PC-9 (cell line): ENCODE data around the gene TOMM20. TPM values are rescaled to one million over a fixed set of nuclear protein-coding genes. Genes with fewer than 3 reads are reported as not detected.

ENCODE experiments used
- BruUV-seq: library from RNA; stranded (reverse); fragments of 400-500 nt; replicated peaks from 2 replicates; lab custom pipeline; 2021; lab: Mats Ljungman, UMichigan
- CTCF ChIA-PET: fragments of 300-600 bp; sonication (Branson Sonifier 250); formaldehyde crosslinking; loops from one replicate; lab custom pipeline; 2022; ENCODE audit warnings: antibody characterized with exemption; lab: Charles Lee
- POLR2A ChIA-PET: fragments of 300-600 bp; sonication (Branson Sonifier 250); formaldehyde crosslinking; loops from one replicate; lab custom pipeline; 2022; ENCODE audit warnings: antibody characterized with exemption; ENCODE audit not compliant: unreplicated experiment; lab: Charles Lee
- DNase-seq, 2 experiments: peaks; one replicate each; pipeline versions ENCODE4 v3.0.0 to v3.0.0-alpha.2; 2015 to 2022; ENCODE audit warnings: mixed read lengths in 1 of 2
- H2AFZ ChIP-seq: fragments of 200-600 bp; sonication (generic); 2 replicates; pipeline ENCODE4 v1.8.1; 2017; ENCODE audit warnings: antibody characterized with exemption
- H3F3A ChIP-seq: fragments of 200-600 bp; sonication (generic); 2 replicates; pipeline ENCODE4 v1.8.1; 2017; ENCODE audit warnings: antibody characterized with exemption, mild to moderate bottlenecking, low read depth; ENCODE audit not compliant: insufficient read depth
- H3K27ac ChIP-seq: fragments of 200-600 bp; sonication (generic); 2 replicates; pipeline ENCODE4 v1.6.1; 2016; ENCODE audit warnings: mixed run types
- H3K27me3 ChIP-seq: fragments of 200-600 bp; sonication (generic); 2 replicates; pipeline ENCODE4 v1.6.1; 2016; ENCODE audit warnings: low read depth, mixed run types; ENCODE audit not compliant: insufficient read depth
- H3K36me3 ChIP-seq: fragments of 200-600 bp; sonication (generic); 2 replicates; pipeline ENCODE4 v1.6.1; 2016; ENCODE audit warnings: low read depth, mixed run types
- H3K4me1 ChIP-seq: fragments of 200-600 bp; sonication (generic); replicated peaks from 2 replicates; pipeline ENCODE4 v1.6.1; 2016; ENCODE audit warnings: mixed run types; ENCODE audit not compliant: insufficient read depth
- H3K4me2 ChIP-seq: fragments of 200-600 bp; sonication (generic); 2 replicates; pipeline ENCODE4 v1.6.1; 2017; ENCODE audit warnings: mixed run types
- H3K4me3 ChIP-seq: fragments of 200-600 bp; sonication (generic); 2 replicates; pipeline ENCODE4 v1.6.1; 2016; ENCODE audit warnings: mixed run types
- H3K79me2 ChIP-seq: fragments of 200-600 bp; sonication (generic); 2 replicates; pipeline ENCODE4 v1.6.1; 2017; ENCODE audit warnings: low read depth, mixed run types
- H3K9me2 ChIP-seq: fragments of 200-600 bp; sonication (generic); 2 replicates; pipeline ENCODE4 v1.8.1; 2017; ENCODE audit warnings: mild to moderate bottlenecking; ENCODE audit not compliant: insufficient read depth
- H3K9me3 ChIP-seq: fragments of 200-600 bp; sonication (generic); 2 replicates; pipeline ENCODE4 v1.8.1; 2016; ENCODE audit warnings: low read depth; ENCODE audit not compliant: insufficient read depth
- H4K20me1 ChIP-seq: fragments of 200-600 bp; sonication (generic); 2 replicates; pipeline ENCODE4 v1.8.1; 2017; ENCODE audit not compliant: insufficient read depth
- CTCF ChIP-seq: fragments of 200-600 bp; sonication (generic); conservative IDR thresholded peaks from 2 replicates; pipeline ENCODE4 v1.6.1; 2017; ENCODE audit warnings: mixed run types, antibody characterized with exemption, mild to moderate bottlenecking, moderate library complexity
- EZH2 ChIP-seq: fragments of 200-600 bp; sonication (generic); IDR thresholded peaks from 2 replicates; pipeline ENCODE4 v1.8.0; 2017; ENCODE audit warnings: antibody characterized with exemption, low read depth
- intact Hi-C: fragments of 100-400 bp; cut with micrococcal nuclease; formaldehyde crosslinking; loops from one replicate; pipeline ENCODE4 v1.10.0; 2022; ENCODE audit not compliant: unreplicated experiment
- total RNA-seq: library from RNA; stranded (reverse); gene quantifications from 2 replicates; pipeline ENCODE4 v1.2.3, GENCODE V29; 2021

TOMM20 gene
- total RNA-seq, 1 experiment from 2014 or later, result 165 TPM

GRCh38 chr1:235157150-235157549 lies 28.5 kb upstream of the TOMM20 start:
- peaks cover 38% of the 10 kb centered on the region for H3K79me2 ChIP-seq
- peaks cover 21% of the 10 kb centered on the region for H3F3A ChIP-seq
- intact Hi-C loops, result no loop called here
- H2AFZ ChIP-seq, result no peak overlapping the region
- H3K4me3 ChIP-seq, result no peak overlapping the region
- no TSS peak for BruUV-seq
- H3K27ac ChIP-seq, result no peak overlapping the region
- CTCF ChIA-PET, result no interaction called here
- no peak for DNase-seq
- POLR2A ChIA-PET, result no interaction called here
- H4K20me1 ChIP-seq, result no peaks in the 10 kb centered on the region; the same call in 1 of the 2 replicates
- H3K36me3 ChIP-seq, result peaks cover 30% of the 10 kb centered on the region
- H3K9me2 ChIP-seq, result no peaks in the 10 kb centered on the region
- no peaks in the 10 kb centered on the region for H3K27me3 ChIP-seq
- no peaks in the 10 kb centered on the region for H3K9me3 ChIP-seq
- peaks cover 12% of the 10 kb centered on the region for H3K4me1 ChIP-seq
- no peak overlapping the region for H3K4me2 ChIP-seq
- TF ChIP-seq EZH2, result no peak
- no peak for TF ChIP-seq CTCF

- peaks cover 8% of the 10 kb centered on the region for H3K4me1 ChIP-seq
- CTCF ChIA-PET, result no interaction called here
- H4K20me1 ChIP-seq, result no peaks in the 10 kb centered on the region; the same call in 1 of the 2 replicates
- peaks cover 17% of the 10 kb centered on the region for H3F3A ChIP-seq
- peaks cover 34% of the 10 kb centered on the region for H3K79me2 ChIP-seq
- intact Hi-C loops, result no loop called here
- POLR2A ChIA-PET, result no interaction called here
- H2AFZ ChIP-seq, result no peak overlapping the region
- TF ChIP-seq CTCF (no peak), EZH2 (no peak)
- BruUV-seq, result no TSS peak
- H3K27ac ChIP-seq, result no peak overlapping the region
- H3K9me2 ChIP-seq, result no peaks in the 10 kb centered on the region
- H3K36me3 ChIP-seq, result peaks cover 30% of the 10 kb centered on the region
- DNase-seq, result no peak
- no peak overlapping the region for H3K4me2 ChIP-seq
- no peak overlapping the region for H3K4me3 ChIP-seq
- H3K9me3 ChIP-seq, result no peaks in the 10 kb centered on the region
- no peaks in the 10 kb centered on the region for H3K27me3 ChIP-seq
Observed at GRCh38 chr1:235156740-235157139, 28.1 kb upstream of the TOMM20 start.

- ChIA-PET CTCF (interaction anchor here (0.6 kb wide), 1 partner anchor 584 kb away, joined by 4 read pairs; no protein-coding TSS in a partner anchor), POLR2A (interaction anchor here (0.6 to 0.7 kb wide), 2 partner anchors 11 to 335 kb away, joined by 4 to 9 read pairs; no protein-coding TSS in a partner anchor)
- H4K20me1 ChIP-seq, result no peaks in the 10 kb centered on the region; the same call in 1 of the 2 replicates
- no peak overlapping the region for H2AFZ ChIP-seq
- no peak overlapping the region for H3K27ac ChIP-seq
- intact Hi-C loops, result no loop called here
- H3K27me3 ChIP-seq, result no peaks in the 10 kb centered on the region
- peaks cover 34% of the 10 kb centered on the region for H3K79me2 ChIP-seq
- peaks cover 8% of the 10 kb centered on the region for H3K4me1 ChIP-seq
- H3F3A ChIP-seq, result peaks cover 12% of the 10 kb centered on the region
- no peak for TF ChIP-seq EZH2
- no peak for TF ChIP-seq CTCF
- no peaks in the 10 kb centered on the region for H3K9me3 ChIP-seq
- H3K36me3 ChIP-seq, result peaks cover 30% of the 10 kb centered on the region
- DNase-seq, result no peak
- no peak overlapping the region for H3K4me2 ChIP-seq
- no peak overlapping the region for H3K4me3 ChIP-seq
- BruUV-seq, result no TSS peak
- H3K9me2 ChIP-seq, result no peaks in the 10 kb centered on the region
Observed at GRCh38 chr1:235156265-235156664, 27.6 kb upstream of the TOMM20 start.
